Endodermal cell (in vitro differentiated cells): ENCODE data around the gene RUNDC3A. TPM values are rescaled to one million over a fixed set of nuclear protein-coding genes. Genes with fewer than 3 reads are reported as not detected.

Experiments used
- DNase-seq: peaks from one replicate; pipeline ENCODE4 v3.0.0-alpha.2; 2017
- H3K27ac ChIP-seq: 2 replicates; pipeline ENCODE4 v1.5.1; 2013; ENCODE audit warnings: mild to moderate bottlenecking, low read depth, low read length, moderate library complexity
- H3K27me3 ChIP-seq: 2 replicates; pipeline ENCODE4 v1.6.1; 2013; ENCODE audit warnings: mild to moderate bottlenecking, low read length, moderate library complexity; ENCODE audit not compliant: insufficient read depth, control insufficient read depth, poor library complexity, severe bottlenecking
- H3K36me3 ChIP-seq: 2 replicates; pipeline ENCODE4 v1.7.0; 2013; ENCODE audit warnings: mild to moderate bottlenecking, low read length, moderate library complexity; ENCODE audit not compliant: control insufficient read depth, insufficient read depth
- H3K4me1 ChIP-seq: one replicate; pipeline ENCODE4 v1.7.0; 2013; ENCODE audit warnings: low read length; ENCODE audit not compliant: control insufficient read depth, insufficient read depth
- H3K4me3 ChIP-seq: 2 replicates; pipeline ENCODE4 v1.5.1; 2013; ENCODE audit warnings: mild to moderate bottlenecking, low read length, moderate library complexity
- H3K9ac ChIP-seq: 2 replicates; pipeline ENCODE4 v1.6.1; 2013; ENCODE audit warnings: mild to moderate bottlenecking, low read length, moderate library complexity; ENCODE audit not compliant: poor library complexity, severe bottlenecking; ENCODE audit errors: extremely low read depth
- H3K9me3 ChIP-seq: 2 replicates; pipeline ENCODE4 v1.6.1; 2013; ENCODE audit warnings: mild to moderate bottlenecking, low read length, moderate library complexity; ENCODE audit not compliant: control insufficient read depth
- H3K27ac Mint-ChIP-seq: 2 replicates; pipeline ENCODE4 v1.8.0; 2020; ENCODE audit warnings: mixed read lengths
- H3K27me3 Mint-ChIP-seq: 2 replicates; pipeline ENCODE4 v1.8.0; 2021; ENCODE audit warnings: mild to moderate bottlenecking, mixed read lengths; ENCODE audit not compliant: insufficient read depth
- H3K36me3 Mint-ChIP-seq: 2 replicates; pipeline ENCODE4 v1.8.0; 2020; ENCODE audit warnings: low read depth, mixed read lengths
- H3K4me1 Mint-ChIP-seq: 2 replicates; pipeline ENCODE4 v1.8.0; 2020; ENCODE audit warnings: mixed read lengths
- H3K4me3 Mint-ChIP-seq: 2 replicates; pipeline ENCODE4 v1.8.0; 2020; ENCODE audit warnings: mild to moderate bottlenecking, moderate library complexity, mixed read lengths
- H3K9me3 Mint-ChIP-seq: 2 replicates; pipeline ENCODE4 v1.8.0; 2020; ENCODE audit warnings: mild to moderate bottlenecking, mixed read lengths
- CTCF ChIP-seq: fragments of 200-600 bp; sonication (generic); conservative IDR thresholded peaks from 2 replicates; pipeline ENCODE4 v1.5.0; 2021; ENCODE audit warnings: antibody characterized with exemption, mild to moderate bottlenecking
- WGBS, 2 experiments: methylation state at CpG; one replicate each; pipeline versions ENCODE4 v1.1.5 to v1.1.7; 2013; ENCODE audit warnings: missing lambda C conversion rate in 2 of 2, mixed read lengths in 1 of 2; ENCODE audit not compliant: insufficient coverage in 1 of 2, insufficient read length in 1 of 2; 5-methylcytosine and 5-hydroxymethylcytosine counted together
- total RNA-seq, 2 donors: library from RNA; stranded (reverse); fragmentation: NEBNext Ultra II Directional in 1 of 2; extraction: Animal tissue kit (Norgen Biotek cat#: 25700) in 1 of 2; gene quantifications; 2 replicates in 1 of 2; 3 replicates in 1 of 2; pipeline ENCODE4 v1.2.1, GENCODE V29; 2021

RUNDC3A gene
- total RNA-seq, 2 donors from 2014 or later: 1.0 to 2.1 TPM

- no peak overlapping the region for H3K4me3 Mint-ChIP-seq
- H3K27ac Mint-ChIP-seq: no peak overlapping the region
- TF ChIP-seq CTCF: no peak
Observed at GRCh38 chr17:44351464-44351863, 43.1 kb downstream of the RUNDC3A start.

GRCh38 chr17:44351961-44352827 lies 43.8 kb downstream of the RUNDC3A start:
- 93 to 98% methylated on average over 22 to 36 of the region's 36 CpGs for WGBS, 2 experiments
- H3K9ac ChIP-seq: no peak overlapping the region
- no peaks in the 10 kb centered on the region for H3K27me3 ChIP-seq
- H3K4me3 ChIP-seq: no peak overlapping the region
- Mint-ChIP-seq H3K27ac (no peak overlapping the region), H3K4me3 (no peak overlapping the region), H3K36me3 (peaks cover 19% of the 10 kb centered on the region), H3K27me3 (peaks cover 3% of the 10 kb centered on the region), H3K9me3 (no peaks in the 10 kb centered on the region), H3K4me1 (no peaks in the 10 kb centered on the region)
- TF ChIP-seq CTCF: no peak
- no peaks in the 10 kb centered on the region for H3K4me1 ChIP-seq
- H3K9me3 ChIP-seq: no peaks in the 10 kb centered on the region
- H3K27ac ChIP-seq: no peak overlapping the region
- peaks cover 28% of the 10 kb centered on the region for H3K36me3 ChIP-seq
- no peak for DNase-seq

More at GRCh38 chr17:44351464-44351863, 43.1 kb downstream of the RUNDC3A start:
- Mint-ChIP-seq H3K9me3 (no peaks in the 10 kb centered on the region), H3K4me1 (no peaks in the 10 kb centered on the region), H3K36me3 (peaks cover 19% of the 10 kb centered on the region), H3K27me3 (peaks cover 3% of the 10 kb centered on the region)
- Histone ChIP-seq H3K27me3 (no peaks in the 10 kb centered on the region), H3K36me3 (peaks cover 28% of the 10 kb centered on the region), H3K27ac (no peak overlapping the region), H3K9me3 (no peaks in the 10 kb centered on the region), H3K4me1 (no peaks in the 10 kb centered on the region), H3K9ac (no peak overlapping the region), H3K4me3 (no peak overlapping the region)
- DNase-seq: no peak
- WGBS, 2 experiments: 93 to 100% methylated on average over 3 to 8 of the region's 8 CpGs

GRCh38 chr17:44352828-44353671 lies 44.6 kb downstream of the RUNDC3A start:
- DNase-seq: no peak
- Histone ChIP-seq H3K27me3 (no peaks in the 10 kb centered on the region), H3K9me3 (no peaks in the 10 kb centered on the region), H3K36me3 (peaks cover 32% of the 10 kb centered on the region), H3K4me1 (no peaks in the 10 kb centered on the region), H3K4me3 (no peak overlapping the region), H3K9ac (no peak overlapping the region), H3K27ac (no peak overlapping the region)
- Mint-ChIP-seq H3K36me3 (peaks cover 19% of the 10 kb centered on the region), H3K27me3 (peaks cover 3% of the 10 kb centered on the region), H3K4me3 (peak overlapping the region; percentile 43), H3K4me1 (no peaks in the 10 kb centered on the region), H3K27ac (no peak overlapping the region), H3K9me3 (no peaks in the 10 kb centered on the region)
- no peak for TF ChIP-seq CTCF
- WGBS, 2 experiments: 66 to 82% methylated on average over 8 to 22 of the region's 22 CpGs
